NCI-H1436 (cell line): ENCODE measurements around the gene TPH1.
A peak's percentile ranks its signal among the peaks of the same experiment; 100 is the strongest.

ENCODE experiments used
- DNase-seq: peaks from one replicate; lab custom pipeline; 2025; lab: John Stamatoyannopoulos, UW

TPH1 gene

DNA sequence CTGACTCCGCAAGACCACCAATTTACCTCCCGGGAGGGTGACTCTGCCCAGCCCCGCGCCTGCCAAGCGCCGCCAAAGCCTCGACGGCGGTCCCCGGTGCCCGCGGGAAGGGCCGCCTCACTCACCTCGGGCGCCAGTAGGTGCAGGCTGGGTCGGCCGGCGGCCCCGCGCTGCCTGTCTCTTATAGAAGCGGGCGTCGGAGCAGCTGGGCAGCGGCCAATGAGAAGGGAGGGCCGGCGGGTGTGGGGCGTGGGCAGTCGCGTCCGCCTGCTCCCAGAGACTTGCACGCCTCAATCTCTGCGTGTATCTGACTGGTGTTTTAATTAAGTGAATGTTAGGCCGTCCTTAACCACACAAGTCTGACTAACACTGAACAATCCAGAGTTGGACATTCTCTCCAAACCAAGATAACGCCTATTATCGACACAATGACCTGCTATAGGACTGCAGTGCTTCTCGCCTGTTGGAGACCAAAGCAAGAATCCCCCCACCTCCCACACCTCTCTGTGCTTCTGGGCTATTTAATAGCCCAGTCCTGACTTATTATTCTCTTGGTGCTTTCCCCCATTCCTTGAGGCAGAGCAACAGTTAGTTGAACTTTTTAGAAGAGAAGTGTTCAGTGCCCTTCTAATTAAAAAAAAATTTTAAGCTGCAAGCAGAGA lies at the start of gene TPH1:
Gene TPH1 (minus strand): TSS at position 154 of the 662 bp plus-strand sequence. CDS start 5,507 bp downstream, outside the sequence.
- DNase-seq = no peak

- no peak for DNase-seq
Observed at GRCh38 chr11:18093959-18094358, 47.9 kb upstream of the TPH1 start.

- DNase-seq = no peak
Observed at GRCh38 chr11:18091731-18092130, 45.7 kb upstream of the TPH1 start.

- DNase-seq = no peak
Observed at GRCh38 chr11:18088966-18089365, 42.9 kb upstream of the TPH1 start.

GRCh38 chr11:18088366-18088765 lies 42.3 kb upstream of the TPH1 start:
- no peak for DNase-seq

GRCh38 chr11:18081551-18081950 lies 35.5 kb upstream of the TPH1 start:
- DNase-seq = no peak

DNA sequence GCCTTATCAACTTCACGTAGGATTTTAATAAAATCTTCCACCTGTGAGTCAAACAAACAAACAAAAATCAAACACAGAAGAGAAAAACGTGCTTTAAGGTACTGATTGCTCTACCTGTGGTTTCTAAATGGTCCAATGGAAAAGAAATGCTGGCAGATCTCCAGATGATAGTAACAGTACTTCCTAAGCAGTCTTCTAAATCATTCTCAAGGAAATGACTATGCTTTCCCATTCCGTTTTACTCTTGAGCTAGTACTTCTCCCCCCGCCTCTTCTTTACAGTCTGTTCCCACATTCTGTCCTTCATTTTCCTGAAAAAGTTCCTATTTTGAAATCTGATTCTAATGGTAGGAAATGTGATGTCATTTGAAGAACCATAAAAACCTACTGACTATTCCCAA lies 34.4 kb upstream of the TPH1 start:
- DNase-seq = no peak

DNA sequence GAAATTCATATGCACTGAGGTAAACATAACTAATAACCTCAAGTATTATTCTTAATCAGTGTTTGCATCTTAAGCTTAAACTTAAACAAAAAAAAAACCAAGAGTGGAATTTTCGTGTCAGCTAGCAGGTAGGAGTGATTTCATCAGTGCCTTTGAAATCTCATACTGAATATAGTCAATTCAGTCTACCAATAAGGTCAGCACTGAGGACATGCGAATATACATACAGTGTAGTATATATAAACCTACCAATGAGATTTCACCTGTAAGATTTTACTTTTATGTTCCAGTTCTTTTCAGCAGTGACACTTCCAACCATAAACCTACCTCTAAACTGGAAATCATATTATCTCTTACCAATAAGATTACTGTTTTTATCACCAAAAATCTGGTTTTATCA lies 32.8 kb upstream of the TPH1 start:
- no peak for DNase-seq

DNA sequence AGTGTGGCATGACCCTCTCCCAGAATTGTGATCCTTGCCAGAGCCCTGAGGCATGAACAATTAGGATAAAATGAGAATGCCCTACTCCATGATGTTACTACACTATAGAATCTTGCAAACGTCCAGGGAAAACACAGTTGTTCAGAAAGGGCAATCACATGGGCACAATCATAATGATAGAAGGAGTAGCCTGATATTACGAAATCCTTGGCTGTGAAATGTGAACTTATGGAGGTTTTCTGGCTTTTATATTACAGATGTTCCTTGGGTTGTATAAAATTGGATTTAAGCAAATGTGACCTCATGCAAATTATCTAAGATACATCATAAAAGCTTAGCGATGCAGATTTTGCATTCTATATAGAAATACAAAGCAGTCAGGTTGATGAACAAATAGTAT lies 29.4 kb upstream of the TPH1 start:
- no peak for DNase-seq

- no peak for DNase-seq
Observed at GRCh38 chr11:18071098-18071705, 25.1 kb upstream of the TPH1 start.

- no peak for DNase-seq
Observed at GRCh38 chr11:18067372-18067771, 21.3 kb upstream of the TPH1 start.

- no peak for DNase-seq
Observed at GRCh38 chr11:18066626-18067025, 20.6 kb upstream of the TPH1 start.

DNA sequence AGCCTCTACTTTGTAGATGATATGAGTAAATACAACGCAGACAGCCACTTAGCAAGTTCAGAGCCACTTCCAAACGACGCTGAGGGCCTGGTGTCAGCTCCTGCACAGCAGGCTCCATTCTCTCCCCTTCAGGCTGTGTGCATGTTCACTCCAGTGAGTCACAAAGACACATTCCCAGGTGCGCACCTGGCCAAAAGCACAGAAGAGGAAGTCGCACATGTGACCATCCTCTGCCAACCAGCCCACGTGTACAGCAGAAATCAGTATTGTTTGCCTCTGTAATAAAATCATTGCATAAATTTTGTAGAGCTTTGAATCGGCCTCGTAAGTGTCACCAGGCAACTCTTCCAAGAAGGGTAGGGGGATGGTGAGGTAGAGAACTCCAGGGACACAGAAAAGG lies 19.5 kb upstream of the TPH1 start:
- DNase-seq = peak; percentile 20

DNA sequence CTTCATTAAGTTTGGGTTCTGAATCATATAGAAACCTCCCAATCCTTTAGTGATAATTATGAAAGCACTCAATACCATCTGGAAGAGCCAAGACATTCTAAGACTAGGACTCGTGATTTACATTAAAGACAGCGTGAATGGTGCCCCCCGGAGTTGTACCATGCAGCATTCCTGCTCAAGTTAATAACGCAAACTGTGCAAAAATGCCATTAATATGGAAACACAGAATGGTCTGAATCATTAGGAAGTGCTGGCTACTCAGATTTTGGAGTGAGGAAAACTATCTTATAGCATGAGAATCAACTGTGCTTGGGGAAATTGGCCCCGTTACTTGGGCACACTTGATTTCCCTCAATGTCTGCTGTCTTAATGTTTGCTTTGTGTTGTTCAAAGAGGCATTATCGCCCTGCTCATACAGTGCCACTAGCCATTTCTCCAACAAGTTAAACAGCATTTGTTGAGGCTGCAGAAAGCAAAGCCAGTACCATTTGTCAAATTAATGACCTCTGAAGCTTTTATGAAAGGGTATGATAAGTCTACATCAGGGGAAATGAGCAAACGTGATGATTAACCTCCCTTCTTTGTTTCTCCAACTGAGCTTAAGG lies 18.5 kb upstream of the TPH1 start:
- DNase-seq = no peak

DNA sequence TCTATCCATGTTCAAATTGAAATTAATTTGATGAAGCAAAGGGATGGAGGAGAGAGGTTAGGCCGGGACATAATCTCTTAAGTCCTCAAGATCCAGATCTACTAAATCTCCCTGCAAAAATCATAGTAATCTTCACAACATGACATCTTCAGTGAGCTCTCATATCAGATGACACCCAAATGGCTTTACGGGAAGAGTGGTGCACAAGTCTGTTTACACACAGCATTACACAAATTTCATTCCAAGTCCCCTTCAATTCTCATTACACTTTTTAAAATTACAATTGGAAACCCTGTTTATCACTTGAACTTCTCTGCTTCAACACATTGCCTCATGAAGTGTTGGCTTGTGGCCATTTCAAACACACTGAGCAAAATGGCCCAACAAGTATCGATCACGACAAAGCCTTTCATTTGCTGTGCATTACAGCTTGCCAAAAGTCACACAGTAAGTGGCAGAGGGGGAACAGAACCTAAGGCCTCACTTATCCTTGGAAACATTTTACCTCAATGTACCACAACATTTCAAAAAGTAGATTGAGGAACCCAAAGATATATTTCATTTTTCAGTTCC lies 17.9 kb upstream of the TPH1 start:
- peak; percentile 30 for DNase-seq

DNA sequence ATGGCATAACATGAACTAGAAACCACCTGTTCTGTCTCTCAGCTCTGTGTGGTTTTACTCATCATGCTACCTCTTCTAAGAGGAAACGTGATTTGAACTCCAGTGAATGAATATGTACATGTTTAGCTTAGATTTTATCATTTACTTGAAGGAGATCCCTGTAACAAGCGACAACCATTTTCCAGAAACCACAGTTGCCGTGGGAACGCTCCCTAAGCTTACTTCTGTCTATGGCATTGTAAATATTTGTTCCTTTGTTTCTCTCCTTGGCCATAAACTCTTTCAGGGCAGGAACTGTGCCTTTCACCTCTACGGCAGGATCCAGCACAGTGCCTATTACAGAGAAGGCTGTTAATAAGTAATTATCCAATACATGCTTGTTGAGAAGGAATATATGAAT lies 17.1 kb upstream of the TPH1 start:
- DNase-seq = no peak

DNA sequence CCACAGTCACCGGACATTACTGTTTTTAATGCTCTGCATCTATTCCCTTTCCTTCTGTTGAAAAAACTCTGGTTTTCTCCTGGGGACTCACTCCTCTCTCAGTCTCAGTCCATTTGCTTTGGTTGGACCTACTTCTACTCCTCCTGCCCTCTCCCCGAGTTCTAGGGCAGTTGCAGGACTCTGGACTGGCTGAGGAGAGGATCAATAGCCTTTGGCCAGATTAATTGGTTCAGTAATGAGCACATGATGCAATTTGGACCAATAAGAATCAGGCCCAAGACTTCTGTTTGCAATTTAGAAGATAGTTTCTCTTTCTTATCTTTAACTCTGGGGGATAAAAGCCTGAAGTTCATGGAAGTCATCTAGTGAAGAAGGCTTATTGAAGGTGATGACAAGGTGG lies 15.3 kb upstream of the TPH1 start:
- DNase-seq = no peak

GRCh38 chr11:18056561-18057181 lies 10.6 kb upstream of the TPH1 start:
- no peak for DNase-seq

- no peak for DNase-seq
Observed at GRCh38 chr11:18054511-18055103, 8.5 kb upstream of the TPH1 start.

- no peak for DNase-seq
Observed at GRCh38 chr11:18050848-18051247, 4.8 kb upstream of the TPH1 start.

DNA sequence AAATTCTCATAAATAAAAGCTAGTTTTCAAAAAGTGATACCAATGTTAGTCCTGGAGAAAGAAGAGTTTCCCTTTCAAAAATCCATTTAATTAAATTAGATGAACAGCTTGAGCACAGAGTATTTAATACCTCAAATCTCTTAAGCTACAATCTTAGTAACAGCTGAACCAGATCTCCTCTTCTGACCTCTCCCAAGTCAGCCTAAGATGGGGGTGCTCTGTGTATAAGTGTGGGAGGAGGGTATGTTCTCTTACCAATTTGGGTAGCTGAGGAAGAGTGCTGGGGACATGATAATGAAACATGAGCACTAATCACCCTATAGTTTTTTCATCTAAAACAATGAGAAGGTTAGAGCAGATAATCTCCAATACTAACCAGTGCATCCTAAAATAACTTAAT lies 9.6 kb downstream of the TPH1 start:
- no peak for DNase-seq

- no peak for DNase-seq
Observed at GRCh38 chr11:18027475-18027874, 18.6 kb downstream of the TPH1 start.
